Lower leg skin (tissue), 4 donors: ENCODE measurements around the gene AQR. TPM values are rescaled to one million over a fixed set of nuclear protein-coding genes. Genes with fewer than 3 reads are reported as not detected.
A peak's percentile ranks its signal among the peaks of the same experiment; 100 is the strongest.

Source experiments
- DNase-seq, 2 donors: peaks; one replicate each; pipeline ENCODE4 v3.0.0-alpha.2; 2019; ENCODE audit warnings: low spot score in 2 of 2
- H3K4me3 ChIP-seq: fragments of 200-600 bp; sonication (generic); 2 replicates; pipeline ENCODE4 v1.5.1; 2017; ENCODE audit warnings: mild to moderate bottlenecking, low read depth; ENCODE audit not compliant: poor library complexity, severe bottlenecking
- POLR2A ChIP-seq, 2 donors: fragments of 450-650 bp; IDR thresholded peaks; one replicate each; pipeline ENCODE4 v1.6.1; 2016 to 2017; ENCODE audit warnings: antibody characterized with exemption in 2 of 2, mild to moderate bottlenecking in 1 of 2, moderate library complexity in 1 of 2
- WGBS, 2 donors: methylation state at CpG; one replicate each; pipeline ENCODE4 v1.1.5; 2018; 5-methylcytosine and 5-hydroxymethylcytosine counted together
- intact Hi-C: fragments of 100-400 bp; cut with DNase I; formaldehyde crosslinking; loops from one replicate; pipeline ENCODE4 v1.15.0; 2023; ENCODE audit warnings: low total_unique reads
- total RNA-seq, 4 donors: library from RNA; depleted of rRNA; stranded (reverse); fragments of >200 nt; gene quantifications; one replicate each; pipeline ENCODE4 v1.1.0, GENCODE V29; 2016
- TF ChIP-seq, protein P1 (sequence below), 3 donors: fragments of 450-650 bp; IDR thresholded peaks; one replicate each; pipeline ENCODE4 v1.5.1; 2016; ENCODE audit warnings: antibody characterized with exemption in 3 of 3, mild to moderate bottlenecking in 3 of 3, moderate library complexity in 2 of 3

AQR gene
- 10 to 100 TPM; 21.8 to 23.7 (median 22.5) TPM for total RNA-seq

DNA sequence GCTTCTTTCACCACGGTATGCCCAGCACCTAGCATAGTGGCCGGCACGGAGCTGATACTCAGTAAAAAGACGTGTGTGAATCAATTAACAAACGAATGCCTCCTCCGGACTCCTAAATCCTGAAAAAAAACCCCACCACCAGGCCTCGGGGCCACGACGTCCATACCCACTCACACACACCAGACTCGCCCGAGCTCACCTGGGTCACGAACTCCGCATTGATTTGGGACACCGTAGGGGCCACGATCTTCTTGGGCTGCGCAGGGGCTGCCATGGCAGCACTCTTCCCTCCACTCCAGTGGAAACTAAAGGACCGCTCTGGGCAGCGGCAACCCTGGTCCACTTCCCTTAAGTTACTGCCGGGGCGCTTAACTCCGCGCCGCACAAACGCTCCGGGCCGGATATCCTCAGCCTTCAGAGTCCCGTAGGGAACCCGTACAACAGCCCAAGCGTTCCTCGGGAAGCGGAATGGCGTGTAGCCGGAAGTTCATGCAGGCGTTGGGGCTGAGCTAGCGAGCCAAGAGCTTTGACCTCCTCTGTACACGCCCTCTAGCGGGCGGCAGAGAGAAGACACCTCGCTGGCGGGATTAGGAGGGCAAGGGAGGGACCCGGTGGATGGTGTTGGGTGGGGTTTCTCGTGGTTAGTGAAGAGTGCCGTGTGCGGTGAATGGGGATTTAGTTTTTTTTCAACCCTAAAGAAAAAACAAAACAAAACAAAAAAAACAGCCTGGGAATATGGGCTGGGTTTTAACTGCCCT, at the start of gene AQR:
Gene AQR (minus strand): TSS at position 403 of the 758 bp plus-strand sequence. CDS start 129 bp downstream, at position 274.
- intact Hi-C loops = loop anchor here (5.0 kb wide), 1 partner anchor 483 kb away; no protein-coding TSS in a partner anchor
- WGBS, 2 donors = 0% methylated on average over 25 to 41 of the region's 44 CpGs
- H3K4me3 ChIP-seq = peak within 1 kb of the TSS; percentile 84
- DNase-seq = peak; percentile 96 to 99
- no peak for TF ChIP-seq POLR2A (IDR thresholded peaks at IDR 0.05)
- TF ChIP-seq, protein P1, sequence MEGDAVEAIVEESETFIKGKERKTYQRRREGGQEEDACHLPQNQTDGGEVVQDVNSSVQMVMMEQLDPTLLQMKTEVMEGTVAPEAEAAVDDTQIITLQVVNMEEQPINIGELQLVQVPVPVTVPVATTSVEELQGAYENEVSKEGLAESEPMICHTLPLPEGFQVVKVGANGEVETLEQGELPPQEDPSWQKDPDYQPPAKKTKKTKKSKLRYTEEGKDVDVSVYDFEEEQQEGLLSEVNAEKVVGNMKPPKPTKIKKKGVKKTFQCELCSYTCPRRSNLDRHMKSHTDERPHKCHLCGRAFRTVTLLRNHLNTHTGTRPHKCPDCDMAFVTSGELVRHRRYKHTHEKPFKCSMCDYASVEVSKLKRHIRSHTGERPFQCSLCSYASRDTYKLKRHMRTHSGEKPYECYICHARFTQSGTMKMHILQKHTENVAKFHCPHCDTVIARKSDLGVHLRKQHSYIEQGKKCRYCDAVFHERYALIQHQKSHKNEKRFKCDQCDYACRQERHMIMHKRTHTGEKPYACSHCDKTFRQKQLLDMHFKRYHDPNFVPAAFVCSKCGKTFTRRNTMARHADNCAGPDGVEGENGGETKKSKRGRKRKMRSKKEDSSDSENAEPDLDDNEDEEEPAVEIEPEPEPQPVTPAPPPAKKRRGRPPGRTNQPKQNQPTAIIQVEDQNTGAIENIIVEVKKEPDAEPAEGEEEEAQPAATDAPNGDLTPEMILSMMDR (IDR thresholded peaks at IDR 0.05) = peak in 1 of 3 donors; percentile 81

- DNase-seq = no peak
- no peak overlapping the region for H3K4me3 ChIP-seq
- intact Hi-C loops = no loop called here
- TF ChIP-seq POLR2A (IDR thresholded peaks at IDR 0.05) = no peak
- TF ChIP-seq, protein P1 (IDR thresholded peaks at IDR 0.05) = no peak
Observed at GRCh38 chr15:35014241-35014640, 44.7 kb upstream of the AQR start.

DNA sequence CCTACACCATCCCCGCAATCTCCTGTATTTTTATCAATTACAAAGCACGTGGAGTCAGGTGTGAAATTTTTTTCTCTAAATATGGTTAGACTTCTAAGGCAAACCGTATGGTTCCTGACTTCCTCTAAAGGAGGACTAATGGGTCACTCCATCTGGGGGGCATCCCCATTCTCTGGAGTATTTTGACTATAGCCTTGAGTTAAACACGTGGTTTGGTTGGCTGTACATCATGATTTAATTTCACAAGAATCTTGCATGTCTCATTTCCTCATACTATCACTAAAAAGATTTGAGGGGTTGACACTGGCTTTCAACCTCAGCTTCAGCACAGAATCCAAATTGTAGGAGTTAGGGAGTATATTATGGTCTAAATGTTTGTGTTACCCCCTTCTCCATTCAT, 43.8 kb upstream of the AQR start:
- intact Hi-C loops = no loop called here
- no peak for DNase-seq
- 52 to 70% methylated on average over 4 of the region's 4 CpGs for WGBS, 2 donors
- H3K4me3 ChIP-seq = no peak overlapping the region
- TF ChIP-seq, protein P1 (IDR thresholded peaks at IDR 0.05) = no peak
- no peak for TF ChIP-seq POLR2A (IDR thresholded peaks at IDR 0.05)

DNA sequence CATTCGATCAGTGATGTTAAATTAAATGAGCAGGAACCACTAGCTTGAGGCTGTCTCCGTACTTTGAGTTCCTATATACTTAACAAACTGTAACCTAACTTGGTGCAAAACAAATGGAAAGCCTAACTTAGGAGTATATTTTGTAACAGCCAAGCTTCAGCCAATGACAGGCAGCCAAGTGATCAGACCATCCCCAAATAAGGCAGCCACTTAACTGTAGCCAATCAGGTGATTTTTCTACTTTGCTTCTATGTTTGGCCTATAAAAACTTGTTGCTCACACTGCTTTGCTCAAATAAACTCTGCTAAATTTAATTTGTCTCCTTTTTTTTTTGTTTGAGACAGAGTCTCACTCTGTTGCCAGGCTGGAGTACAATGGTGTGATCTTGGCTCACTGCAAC, 37.9 kb upstream of the AQR start:
- 86 to 93% methylated on average over 2 of the region's 2 CpGs for WGBS, 2 donors

GRCh38 chr15:35005933-35006332, 36.4 kb upstream of the AQR start:
- WGBS, 2 donors = 93 to 94% methylated on average over 6 of the region's 6 CpGs

More for the DNA sequence above, 37.9 kb upstream of the AQR start:
- TF ChIP-seq, protein P1 (IDR thresholded peaks at IDR 0.05) = no peak
- TF ChIP-seq POLR2A (IDR thresholded peaks at IDR 0.05) = no peak
- intact Hi-C loops = no loop called here
- H3K4me3 ChIP-seq = no peak overlapping the region
- DNase-seq = no peak

More at GRCh38 chr15:35005933-35006332, 36.4 kb upstream of the AQR start:
- intact Hi-C loops = no loop called here
- DNase-seq = no peak
- no peak for TF ChIP-seq POLR2A (IDR thresholded peaks at IDR 0.05)
- TF ChIP-seq, protein P1 (IDR thresholded peaks at IDR 0.05) = no peak
- no peak overlapping the region for H3K4me3 ChIP-seq
